HEK293T (cell line): ENCODE results near the gene ARIH2.

Source experiments
- ARNT ChIP-seq: fragments of 450-650 bp; IDR thresholded peaks from 2 replicates; pipeline ENCODE4 v1.6.1; 2017; ENCODE audit warnings: mild to moderate bottlenecking
- BHLHE40 ChIP-seq: fragments of 450-650 bp; IDR thresholded peaks from 2 replicates; pipeline ENCODE4 v1.6.1; 2016; ENCODE audit warnings: mild to moderate bottlenecking, moderate library complexity, borderline replicate concordance
- ELF4 ChIP-seq: fragments of 450-650 bp; IDR thresholded peaks from 2 replicates; pipeline ENCODE4 v1.6.1; 2017; ENCODE audit warnings: antibody characterized with exemption
- FOXA1 ChIP-seq: fragments of 450-650 bp; IDR thresholded peaks from 2 replicates; pipeline ENCODE4 v1.6.1; 2016; ENCODE audit warnings: mild to moderate bottlenecking
- FOXK2 ChIP-seq: fragments of 450-650 bp; IDR thresholded peaks from 2 replicates; pipeline ENCODE4 v1.6.1; 2016; ENCODE audit warnings: mild to moderate bottlenecking
- FOXM1 ChIP-seq: fragments of 450-650 bp; IDR thresholded peaks from 2 replicates; pipeline ENCODE4 v1.6.1; 2017; ENCODE audit warnings: mild to moderate bottlenecking, borderline replicate concordance
- HDGF ChIP-seq: fragments of 450-650 bp; IDR thresholded peaks from 2 replicates; pipeline ENCODE4 v1.6.1; 2017; ENCODE audit warnings: antibody characterized with exemption, borderline replicate concordance
- L3MBTL2 ChIP-seq: fragments of 450-650 bp; conservative IDR thresholded peaks from 2 replicates; pipeline ENCODE4 v1.6.1; 2016; ENCODE audit warnings: mild to moderate bottlenecking
- NFRKB ChIP-seq: fragments of 450-650 bp; IDR thresholded peaks from 2 replicates; pipeline ENCODE4 v1.6.1; 2016; ENCODE audit warnings: mild to moderate bottlenecking, moderate library complexity
- SP1 ChIP-seq: fragments of 450-650 bp; IDR thresholded peaks from 2 replicates; pipeline ENCODE4 v1.6.1; 2017
- SUZ12 ChIP-seq: fragments of 450-650 bp; IDR thresholded peaks from 2 replicates; pipeline ENCODE4 v1.6.1; 2016; ENCODE audit warnings: mild to moderate bottlenecking
- TARDBP ChIP-seq: fragments of 450-650 bp; IDR thresholded peaks from 2 replicates; pipeline ENCODE4 v1.6.1; 2016

DNA sequence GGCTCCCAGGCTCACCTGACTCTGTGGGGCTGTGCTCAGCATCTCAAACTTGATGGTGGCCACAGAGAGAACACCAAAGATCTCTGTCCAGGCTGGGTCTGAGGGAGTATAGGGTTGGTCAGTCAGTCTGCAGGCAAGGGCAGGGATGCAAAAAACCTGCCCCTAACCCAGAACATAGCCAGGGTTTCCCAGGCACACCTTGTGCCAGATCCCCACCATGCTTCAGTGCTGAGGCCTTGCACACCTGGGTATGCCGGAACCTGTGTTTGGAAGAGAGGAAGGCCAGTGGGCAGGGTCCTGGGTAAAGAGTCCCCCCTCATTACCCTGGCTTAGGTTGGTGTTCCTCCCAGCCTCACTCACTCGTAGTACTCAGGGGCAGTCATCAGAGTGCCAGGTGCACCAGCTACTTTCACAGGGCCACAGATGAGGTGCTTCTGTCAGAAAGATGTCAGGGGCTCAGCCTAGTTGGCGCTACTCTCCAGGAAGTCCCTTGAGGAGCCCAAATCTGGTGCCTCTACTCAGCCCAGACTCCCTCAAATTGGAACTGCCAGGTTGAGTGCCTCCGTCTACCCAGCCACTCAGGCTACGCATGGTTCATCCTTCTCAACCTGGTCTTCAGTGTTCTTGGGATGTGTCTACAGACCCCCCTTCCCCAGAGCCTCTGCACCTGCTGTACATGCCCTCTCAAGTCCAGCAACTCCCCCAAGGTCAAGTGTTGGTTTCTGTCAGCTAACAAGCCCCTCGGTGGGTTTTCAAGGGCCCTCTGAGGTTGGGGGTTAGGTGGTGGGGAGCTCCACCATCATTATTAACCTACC, 98.0 kb downstream of the ARIH2 start:
- no peak for TF ChIP-seq L3MBTL2
- TF ChIP-seq BHLHE40, result no peak
- no peak for TF ChIP-seq FOXK2
- TF ChIP-seq SP1, result no peak
- no peak for TF ChIP-seq FOXA1
- no peak for TF ChIP-seq ELF4
- no peak for TF ChIP-seq ARNT
- TF ChIP-seq NFRKB, result no peak
- TF ChIP-seq FOXM1, result no peak
- no peak for TF ChIP-seq HDGF
- TF ChIP-seq TARDBP, result no peak
- TF ChIP-seq SUZ12, result no peak
